ENCODE results near the gene UGT1A6.

The UGT1A6 gene

GRCh38 chr2:233671290-233672161, 21.2 kb upstream of the UGT1A6 start, which contains the start of gene UGT1A9:
Gene UGT1A9, plus strand, starts transcription at chr2:233671898. Its CDS starts 37 bp downstream, at chr2:233671935.
- no peak within 1 kb of the TSS for H3K9ac ChIP-seq (ENCODE audit: low read length)
- H3K27me3 ChIP-seq (ENCODE audit: control insufficient read depth, insufficient read depth, low read length), result no peaks in the 10 kb centered on the region
- no peak within 1 kb of the TSS for H3K27ac ChIP-seq (ENCODE audit: low read length)
- no peak within 1 kb of the TSS for H3K4me3 ChIP-seq (ENCODE audit: low read length)
- no peaks in the 10 kb centered on the region for H3K9me3 ChIP-seq (ENCODE audit: control insufficient read depth, low read depth, low read length)
- no peaks in the 10 kb centered on the region for H3K36me3 ChIP-seq (ENCODE audit: control insufficient read depth, low read depth, low read length)
- peaks cover 4% of the 10 kb centered on the region for H3K4me1 ChIP-seq (ENCODE audit: control insufficient read depth, low read depth, low read length)

GRCh38 chr2:233672886-233673285, 19.8 kb upstream of the UGT1A6 start:
- Histone ChIP-seq H3K4me3 (ENCODE audit: low read length) (no peak overlapping the region), H3K27ac (ENCODE audit: low read length) (no peak overlapping the region), H3K9me3 (ENCODE audit: control insufficient read depth, low read depth, low read length) (no peaks in the 10 kb centered on the region), H3K4me1 (ENCODE audit: control insufficient read depth, low read depth, low read length) (peaks cover 4% of the 10 kb centered on the region), H3K9ac (ENCODE audit: low read length) (no peak overlapping the region), H3K27me3 (ENCODE audit: control insufficient read depth, insufficient read depth, low read length) (no peaks in the 10 kb centered on the region), H3K36me3 (ENCODE audit: control insufficient read depth, low read depth, low read length) (no peaks in the 10 kb centered on the region)

GRCh38 chr2:233673896-233674295, 18.8 kb upstream of the UGT1A6 start:
- no peaks in the 10 kb centered on the region for H3K27me3 ChIP-seq (ENCODE audit: control insufficient read depth, insufficient read depth, low read length)
- peaks cover 4% of the 10 kb centered on the region for H3K4me1 ChIP-seq (ENCODE audit: control insufficient read depth, low read depth, low read length)
- H3K9ac ChIP-seq (ENCODE audit: low read length), result no peak overlapping the region
- H3K9me3 ChIP-seq (ENCODE audit: control insufficient read depth, low read depth, low read length), result no peaks in the 10 kb centered on the region
- no peak overlapping the region for H3K4me3 ChIP-seq (ENCODE audit: low read length)
- no peaks in the 10 kb centered on the region for H3K36me3 ChIP-seq (ENCODE audit: control insufficient read depth, low read depth, low read length)
- no peak overlapping the region for H3K27ac ChIP-seq (ENCODE audit: low read length)

- H3K9ac ChIP-seq (ENCODE audit: low read length), result no peak overlapping the region
- peaks cover 4% of the 10 kb centered on the region for H3K4me1 ChIP-seq (ENCODE audit: control insufficient read depth, low read depth, low read length)
- H3K27me3 ChIP-seq (ENCODE audit: control insufficient read depth, insufficient read depth, low read length), result no peaks in the 10 kb centered on the region
- no peaks in the 10 kb centered on the region for H3K36me3 ChIP-seq (ENCODE audit: control insufficient read depth, low read depth, low read length)
- H3K4me3 ChIP-seq (ENCODE audit: low read length), result no peak overlapping the region
- no peak overlapping the region for H3K27ac ChIP-seq (ENCODE audit: low read length)
- H3K9me3 ChIP-seq (ENCODE audit: control insufficient read depth, low read depth, low read length), result no peaks in the 10 kb centered on the region
These were observed 18.4 kb upstream of the UGT1A6 start for GRCh38 chr2:233674314-233674713.

GRCh38 chr2:233674995-233675394, 17.7 kb upstream of the UGT1A6 start:
- H3K4me1 ChIP-seq (ENCODE audit: control insufficient read depth, low read depth, low read length), result peaks cover 4% of the 10 kb centered on the region
- H3K9me3 ChIP-seq (ENCODE audit: control insufficient read depth, low read depth, low read length), result no peaks in the 10 kb centered on the region
- H3K27ac ChIP-seq (ENCODE audit: low read length), result no peak overlapping the region
- H3K36me3 ChIP-seq (ENCODE audit: control insufficient read depth, low read depth, low read length), result no peaks in the 10 kb centered on the region
- H3K27me3 ChIP-seq (ENCODE audit: control insufficient read depth, insufficient read depth, low read length), result no peaks in the 10 kb centered on the region
- no peak overlapping the region for H3K4me3 ChIP-seq (ENCODE audit: low read length)
- H3K9ac ChIP-seq (ENCODE audit: low read length), result no peak overlapping the region

GRCh38 chr2:233676046-233676445, 16.6 kb upstream of the UGT1A6 start:
- no peaks in the 10 kb centered on the region for H3K27me3 ChIP-seq (ENCODE audit: control insufficient read depth, insufficient read depth, low read length)
- no peak overlapping the region for H3K27ac ChIP-seq (ENCODE audit: low read length)
- H3K4me1 ChIP-seq (ENCODE audit: control insufficient read depth, low read depth, low read length), result peaks cover 4% of the 10 kb centered on the region
- H3K4me3 ChIP-seq (ENCODE audit: low read length), result no peak overlapping the region
- no peaks in the 10 kb centered on the region for H3K9me3 ChIP-seq (ENCODE audit: control insufficient read depth, low read depth, low read length)
- no peak overlapping the region for H3K9ac ChIP-seq (ENCODE audit: low read length)
- no peaks in the 10 kb centered on the region for H3K36me3 ChIP-seq (ENCODE audit: control insufficient read depth, low read depth, low read length)

- no peak overlapping the region for H3K9ac ChIP-seq (ENCODE audit: low read length)
- H3K4me1 ChIP-seq (ENCODE audit: control insufficient read depth, low read depth, low read length), result peaks cover 4% of the 10 kb centered on the region
- H3K9me3 ChIP-seq (ENCODE audit: control insufficient read depth, low read depth, low read length), result no peaks in the 10 kb centered on the region
- no peak overlapping the region for H3K27ac ChIP-seq (ENCODE audit: low read length)
- no peaks in the 10 kb centered on the region for H3K36me3 ChIP-seq (ENCODE audit: control insufficient read depth, low read depth, low read length)
- H3K27me3 ChIP-seq (ENCODE audit: control insufficient read depth, insufficient read depth, low read length), result no peaks in the 10 kb centered on the region
- no peak overlapping the region for H3K4me3 ChIP-seq (ENCODE audit: low read length)
These were observed 13.5 kb upstream of the UGT1A6 start for GRCh38 chr2:233679196-233679595.

- H3K9ac ChIP-seq (ENCODE audit: low read length), result no peak overlapping the region
- no peaks in the 10 kb centered on the region for H3K27me3 ChIP-seq (ENCODE audit: control insufficient read depth, insufficient read depth, low read length)
- H3K4me1 ChIP-seq (ENCODE audit: control insufficient read depth, low read depth, low read length), result no peaks in the 10 kb centered on the region
- no peaks in the 10 kb centered on the region for H3K9me3 ChIP-seq (ENCODE audit: control insufficient read depth, low read depth, low read length)
- H3K36me3 ChIP-seq (ENCODE audit: control insufficient read depth, low read depth, low read length), result no peaks in the 10 kb centered on the region
- no peak overlapping the region for H3K4me3 ChIP-seq (ENCODE audit: low read length)
- no peak overlapping the region for H3K27ac ChIP-seq (ENCODE audit: low read length)
These were observed 12.2 kb upstream of the UGT1A6 start for GRCh38 chr2:233680361-233681045.

- Histone ChIP-seq H3K36me3 (ENCODE audit: control insufficient read depth, low read depth, low read length) (no peaks in the 10 kb centered on the region), H3K9ac (ENCODE audit: low read length) (no peak within 1 kb of the TSS), H3K4me3 (ENCODE audit: low read length) (no peak within 1 kb of the TSS), H3K27me3 (ENCODE audit: control insufficient read depth, insufficient read depth, low read length) (no peaks in the 10 kb centered on the region), H3K4me1 (ENCODE audit: control insufficient read depth, low read depth, low read length) (no peaks in the 10 kb centered on the region), H3K9me3 (ENCODE audit: control insufficient read depth, low read depth, low read length) (no peaks in the 10 kb centered on the region), H3K27ac (ENCODE audit: low read length) (no peak within 1 kb of the TSS)
These were observed 11.1 kb upstream of the UGT1A6 start, which contains the start of gene UGT1A7 for GRCh38 chr2:233681521-233682099. Gene UGT1A7, plus strand, starts transcription at chr2:233681901. Its CDS starts 37 bp downstream, at chr2:233681938.

GRCh38 chr2:233684640-233685039, 8.1 kb upstream of the UGT1A6 start:
- no peak overlapping the region for H3K27ac ChIP-seq (ENCODE audit: low read length)
- no peaks in the 10 kb centered on the region for H3K36me3 ChIP-seq (ENCODE audit: control insufficient read depth, low read depth, low read length)
- H3K9ac ChIP-seq (ENCODE audit: low read length), result no peak overlapping the region
- H3K4me3 ChIP-seq (ENCODE audit: low read length), result no peak overlapping the region
- H3K4me1 ChIP-seq (ENCODE audit: control insufficient read depth, low read depth, low read length), result peaks cover 10% of the 10 kb centered on the region
- H3K9me3 ChIP-seq (ENCODE audit: control insufficient read depth, low read depth, low read length), result no peaks in the 10 kb centered on the region
- H3K27me3 ChIP-seq (ENCODE audit: control insufficient read depth, insufficient read depth, low read length), result no peaks in the 10 kb centered on the region

- no peak overlapping the region for H3K27ac ChIP-seq (ENCODE audit: low read length)
- no peak overlapping the region for H3K4me3 ChIP-seq (ENCODE audit: low read length)
- H3K36me3 ChIP-seq (ENCODE audit: control insufficient read depth, low read depth, low read length), result no peaks in the 10 kb centered on the region
- H3K27me3 ChIP-seq (ENCODE audit: control insufficient read depth, insufficient read depth, low read length), result no peaks in the 10 kb centered on the region
- no peaks in the 10 kb centered on the region for H3K9me3 ChIP-seq (ENCODE audit: control insufficient read depth, low read depth, low read length)
- no peak overlapping the region for H3K9ac ChIP-seq (ENCODE audit: low read length)
- H3K4me1 ChIP-seq (ENCODE audit: control insufficient read depth, low read depth, low read length), result peaks cover 20% of the 10 kb centered on the region
These were observed 5.8 kb upstream of the UGT1A6 start for GRCh38 chr2:233686928-233687327.
